Mucosa of stomach (tissue), 1 donor: ENCODE results near the gene NDUFB7.
"Not testable (repeated sequence)": the region's sequence is repeated elsewhere in the genome, so short reads cannot be mapped to it uniquely, and the experiment has no call there.

Experiments
- H3K27me3 ChIP-seq: one replicate; pipeline ENCODE4 v1.7.0; 2013; ENCODE audit warnings: mild to moderate bottlenecking, low read length; ENCODE audit not compliant: control insufficient read depth, insufficient read depth
- H3K36me3 ChIP-seq: one replicate; pipeline ENCODE4 v1.7.0; 2013; ENCODE audit warnings: low read length; ENCODE audit not compliant: control insufficient read depth, insufficient read depth
- H3K4me1 ChIP-seq: one replicate; pipeline ENCODE4 v1.7.0; 2013; ENCODE audit warnings: mild to moderate bottlenecking, low read length; ENCODE audit not compliant: control insufficient read depth, insufficient read depth
- H3K4me3 ChIP-seq: one replicate; pipeline ENCODE4 v1.7.0; 2013; ENCODE audit warnings: low read length
- H3K9ac ChIP-seq: one replicate; pipeline ENCODE4 v1.7.0; 2013; ENCODE audit warnings: mild to moderate bottlenecking, low read length, moderate library complexity
- H3K9me3 ChIP-seq: one replicate; pipeline ENCODE4 v1.7.0; 2013; ENCODE audit warnings: mild to moderate bottlenecking, low read length, moderate library complexity; ENCODE audit not compliant: control insufficient read depth
- donor health status: Pancreatic carcinoma.

Gene NDUFB7

GRCh38 chr19:14566712-14567077 is 5.2 kb downstream of the NDUFB7 start:
- no peaks in the 10 kb centered on the region for H3K9me3 ChIP-seq
- no peak overlapping the region for H3K4me3 ChIP-seq
- H3K27me3 ChIP-seq = no peaks in the 10 kb centered on the region
- peaks cover 21% of the 10 kb centered on the region for H3K4me1 ChIP-seq
- H3K9ac ChIP-seq = no peak overlapping the region
- H3K36me3 ChIP-seq = no peaks in the 10 kb centered on the region

- Histone ChIP-seq H3K4me1 (peaks cover 24% of the 10 kb centered on the region), H3K9me3 (no peaks in the 10 kb centered on the region), H3K36me3 (no peaks in the 10 kb centered on the region), H3K4me3 (no peak overlapping the region), H3K9ac (no peak overlapping the region), H3K27me3 (no peaks in the 10 kb centered on the region)
Measured at GRCh38 chr19:14565765-14566711, 5.8 kb downstream of the NDUFB7 start.

GRCh38 chr19:14565298-14565679 is 6.6 kb downstream of the NDUFB7 start:
- Histone ChIP-seq H3K9me3 (no peaks in the 10 kb centered on the region), H3K27me3 (no peaks in the 10 kb centered on the region), H3K9ac (no peak overlapping the region), H3K4me1 (peaks cover 17% of the 10 kb centered on the region), H3K4me3 (no peak overlapping the region), H3K36me3 (no peaks in the 10 kb centered on the region)

- not testable (repeated sequence) for H3K9ac ChIP-seq, H3K27me3 ChIP-seq, H3K4me3 ChIP-seq, H3K9me3 ChIP-seq, H3K36me3 ChIP-seq
- peaks cover 16% of the 10 kb centered on the region for H3K4me1 ChIP-seq
Measured at GRCh38 chr19:14564652-14565297, 7.1 kb downstream of the NDUFB7 start.

GRCh38 chr19:14563989-14564651 is 7.7 kb downstream of the NDUFB7 start:
- Histone ChIP-seq H3K4me1 (peaks cover 10% of the 10 kb centered on the region), H3K36me3 (no peaks in the 10 kb centered on the region), H3K9ac (no peak overlapping the region), H3K9me3 (no peaks in the 10 kb centered on the region), H3K27me3 (no peaks in the 10 kb centered on the region), H3K4me3 (no peak overlapping the region)

- Histone ChIP-seq H3K4me3 (no peak overlapping the region), H3K9me3 (no peaks in the 10 kb centered on the region), H3K4me1 (peaks cover 10% of the 10 kb centered on the region), H3K36me3 (no peaks in the 10 kb centered on the region), H3K27me3 (no peaks in the 10 kb centered on the region), H3K9ac (no peak overlapping the region)
Measured at GRCh38 chr19:14563590-14563926, 8.3 kb downstream of the NDUFB7 start.

- peaks cover 10% of the 10 kb centered on the region for H3K4me1 ChIP-seq
- H3K9ac ChIP-seq = peak overlapping the region; percentile 12
- no peak overlapping the region for H3K4me3 ChIP-seq
- no peaks in the 10 kb centered on the region for H3K9me3 ChIP-seq
- no peaks in the 10 kb centered on the region for H3K36me3 ChIP-seq
- H3K27me3 ChIP-seq = no peaks in the 10 kb centered on the region
Measured at GRCh38 chr19:14562660-14563589, 8.9 kb downstream of the NDUFB7 start.

- H3K9ac ChIP-seq = peak overlapping the region; percentile 22
Measured at GRCh38 chr19:14561847-14562351, 10.0 kb downstream of the NDUFB7 start.

GRCh38 chr19:14561249-14561648 is 10.6 kb downstream of the NDUFB7 start:
- Histone ChIP-seq H3K4me1 (peaks cover 15% of the 10 kb centered on the region), H3K9ac (peak overlapping the region; percentile 22), H3K9me3 (no peaks in the 10 kb centered on the region), H3K4me3 (no peak overlapping the region), H3K36me3 (no peaks in the 10 kb centered on the region), H3K27me3 (no peaks in the 10 kb centered on the region)

More at GRCh38 chr19:14561847-14562351, 10.0 kb downstream of the NDUFB7 start:
- Histone ChIP-seq H3K27me3 (no peaks in the 10 kb centered on the region), H3K4me3 (no peak overlapping the region), H3K9me3 (no peaks in the 10 kb centered on the region), H3K36me3 (no peaks in the 10 kb centered on the region), H3K4me1 (peaks cover 10% of the 10 kb centered on the region)

GRCh38 chr19:14560776-14561108 is 11.1 kb downstream of the NDUFB7 start:
- Histone ChIP-seq H3K9ac (no peak overlapping the region), H3K36me3 (no peaks in the 10 kb centered on the region), H3K4me3 (no peak overlapping the region), H3K27me3 (no peaks in the 10 kb centered on the region), H3K9me3 (no peaks in the 10 kb centered on the region), H3K4me1 (peaks cover 17% of the 10 kb centered on the region)

GRCh38 chr19:14559916-14560775 is 11.7 kb downstream of the NDUFB7 start:
- no peaks in the 10 kb centered on the region for H3K27me3 ChIP-seq
- no peak overlapping the region for H3K4me3 ChIP-seq
- H3K4me1 ChIP-seq = peaks cover 17% of the 10 kb centered on the region
- H3K9me3 ChIP-seq = no peaks in the 10 kb centered on the region
- no peaks in the 10 kb centered on the region for H3K36me3 ChIP-seq
- no peak overlapping the region for H3K9ac ChIP-seq
